GM23338 (cell line): Measurements from ENCODE around the gene GTF3C1. TPM values are rescaled to one million over a fixed set of nuclear protein-coding genes. Genes with fewer than 3 reads are reported as not detected.

Source experiments
- ATAC-seq: fragments of 200-7000 bp; cut with Tn5 transposase; 3 replicates; pipeline ENCODE4 v1.9.1; 2020
- DNase-seq: peaks from one replicate; pipeline ENCODE4 v3.0.0-alpha.2; 2015; ENCODE audit warnings: low spot score
- H2AFZ ChIP-seq: fragments of 200-600 bp; sonication (generic); 2 replicates; pipeline ENCODE4 v1.8.0; 2016; ENCODE audit warnings: antibody characterized with exemption, mild to moderate bottlenecking, moderate library complexity
- H3F3A ChIP-seq: fragments of 200-600 bp; sonication (generic); replicated peaks from 2 replicates; pipeline ENCODE4 v1.8.0; 2017; ENCODE audit warnings: antibody characterized with exemption, mixed run types, low read depth
- H3K27ac ChIP-seq: fragments of 200-600 bp; sonication (generic); 2 replicates; pipeline ENCODE4 v1.6.1; 2016; ENCODE audit warnings: low read depth
- H3K27me3 ChIP-seq: fragments of 200-600 bp; sonication (generic); 2 replicates; pipeline ENCODE4 v1.8.0; 2016; ENCODE audit warnings: mild to moderate bottlenecking, mixed run types, moderate library complexity; ENCODE audit not compliant: insufficient read depth
- H3K36me3 ChIP-seq: fragments of 200-600 bp; sonication (generic); 2 replicates; pipeline ENCODE4 v1.8.0; 2016; ENCODE audit warnings: mild to moderate bottlenecking; ENCODE audit not compliant: insufficient read depth
- H3K4me1 ChIP-seq: fragments of 200-600 bp; sonication (generic); 2 replicates; pipeline ENCODE4 v1.8.0; 2016; ENCODE audit warnings: mild to moderate bottlenecking, moderate library complexity; ENCODE audit not compliant: insufficient read depth
- H3K4me2 ChIP-seq: fragments of 200-600 bp; sonication (generic); 2 replicates; pipeline ENCODE4 v1.7.1; 2017; ENCODE audit warnings: mixed run types
- H3K4me3 ChIP-seq: fragments of 200-600 bp; sonication (generic); 2 replicates; pipeline ENCODE4 v1.6.1; 2016; ENCODE audit warnings: mixed run types
- H3K79me2 ChIP-seq: fragments of 200-600 bp; sonication (generic); replicated peaks from 2 replicates; pipeline ENCODE4 v1.8.0; 2017; ENCODE audit warnings: mild to moderate bottlenecking; ENCODE audit not compliant: insufficient read depth
- H3K9me2 ChIP-seq: fragments of 200-600 bp; sonication (generic); 2 replicates; pipeline ENCODE4 v1.8.0; 2017; ENCODE audit not compliant: insufficient read depth
- H4K20me1 ChIP-seq: fragments of 200-600 bp; sonication (generic); replicated peaks from 2 replicates; pipeline ENCODE4 v1.8.0; 2017; ENCODE audit warnings: mild to moderate bottlenecking; ENCODE audit not compliant: insufficient read depth
- H3K27ac Mint-ChIP-seq: 2 replicates; pipeline ENCODE4 v1.8.0; 2020; ENCODE audit warnings: inconsistent platforms, mild to moderate bottlenecking, moderate library complexity, mixed read lengths
- H3K27me3 Mint-ChIP-seq: 3 replicates; pipeline ENCODE4 v1.8.0; 2022; ENCODE audit warnings: low read depth, mild to moderate bottlenecking, moderate library complexity, mixed read lengths, inconsistent platforms; ENCODE audit not compliant: insufficient read depth, poor library complexity
- H3K36me3 Mint-ChIP-seq: 3 replicates; pipeline ENCODE4 v1.8.0; 2021; ENCODE audit warnings: low read depth, mild to moderate bottlenecking, inconsistent platforms, moderate library complexity, mixed read lengths
- H3K4me1 Mint-ChIP-seq: 3 replicates; pipeline ENCODE4 v1.8.0; 2020; ENCODE audit warnings: mild to moderate bottlenecking, inconsistent platforms, mixed read lengths
- H3K4me3 Mint-ChIP-seq: 3 replicates; pipeline ENCODE4 v1.8.0; 2021; ENCODE audit warnings: moderate library complexity, mild to moderate bottlenecking, inconsistent platforms, mixed read lengths
- H3K9me3 Mint-ChIP-seq: 3 replicates; pipeline ENCODE4 v1.8.0; 2020; ENCODE audit warnings: moderate library complexity, mild to moderate bottlenecking, inconsistent platforms, mixed read lengths
- CREB1 ChIP-seq: fragments of 250-450 bp; sonication (Bioruptor Pico); IDR thresholded peaks from 2 replicates; pipeline ENCODE4 v1.5.0; 2020; ENCODE audit warnings: low read depth, mild to moderate bottlenecking, moderate library complexity
- EZH2 ChIP-seq: fragments of 200-600 bp; sonication (generic); IDR thresholded peaks from one replicate; pipeline ENCODE4 v1.8.0; 2017; ENCODE audit warnings: antibody characterized with exemption, mild to moderate bottlenecking, low read depth; ENCODE audit not compliant: unreplicated experiment
- EZH2phosphoT487 ChIP-seq: fragments of 200-600 bp; sonication (generic); IDR thresholded peaks from one replicate; pipeline ENCODE4 v1.8.1; 2018; ENCODE audit warnings: antibody characterized with exemption; ENCODE audit not compliant: unreplicated experiment
- JUNB ChIP-seq: IDR thresholded peaks from one replicate; pipeline ENCODE4 v1.6.1; 2016; ENCODE audit warnings: antibody characterized with exemption; ENCODE audit not compliant: unreplicated experiment
- POLR2AphosphoS5 ChIP-seq: IDR thresholded peaks from 2 replicates; pipeline ENCODE4 v1.6.1; 2016; ENCODE audit warnings: antibody characterized with exemption, low read depth
- STAT1 ChIP-seq: IDR thresholded peaks from one replicate; pipeline ENCODE4 v1.6.1; 2016; ENCODE audit warnings: antibody characterized with exemption; ENCODE audit not compliant: unreplicated experiment
- ZNF114 ChIP-seq: fragments of 250-450 bp; sonication (Bioruptor Pico); IDR thresholded peaks from 2 replicates; pipeline ENCODE4 v1.5.0; 2020; ENCODE audit warnings: mild to moderate bottlenecking, moderate library complexity
- ZNF331 ChIP-seq: fragments of 250-450 bp; sonication (Bioruptor Pico); IDR thresholded peaks from 2 replicates; pipeline ENCODE4 v1.5.0; 2020; ENCODE audit warnings: low read depth, mild to moderate bottlenecking, moderate library complexity
- polyA plus RNA-seq: library from polyadenylated mRNA; unstranded; fragments of >200 nt; fragmentation: Nextera tagmentation; extraction: Ambion mirVana; gene quantifications from 2 replicates; pipeline ENCODE4 v1.2.1, GENCODE V29; 2016
- total RNA-seq: library from RNA; depleted of rRNA; stranded (reverse); fragments of >200 nt; shearing (Covaris generic); gene quantifications from 2 replicates; pipeline ENCODE4 v1.2.3, GENCODE V29; 2014
- TF ChIP-seq, protein P1 (sequence below): IDR thresholded peaks from one replicate; pipeline ENCODE4 v1.6.1; 2018; ENCODE audit warnings: antibody characterized with exemption; ENCODE audit not compliant: unreplicated experiment
- TF ChIP-seq, protein P2 (sequence below): IDR thresholded peaks from 2 replicates; pipeline ENCODE4 v1.6.1; 2016; ENCODE audit warnings: antibody characterized with exemption
- TF ChIP-seq, protein P3 (sequence below), 2 experiments: fragments of 200-600 bp in 1 of 2; sonication (generic) in 1 of 2; conservative IDR thresholded peaks; 2 replicates each; pipeline versions ENCODE4 v1.5.1 to v1.6.1; 2016 to 2017; ENCODE audit warnings: antibody characterized with exemption in 2 of 2, low read depth in 2 of 2, mild to moderate bottlenecking in 2 of 2, moderate library complexity in 1 of 2

Gene GTF3C1
- total and polyA plus RNA-seq, 2 experiments from 2014 or later: 78.5 to 138 TPM

DNA sequence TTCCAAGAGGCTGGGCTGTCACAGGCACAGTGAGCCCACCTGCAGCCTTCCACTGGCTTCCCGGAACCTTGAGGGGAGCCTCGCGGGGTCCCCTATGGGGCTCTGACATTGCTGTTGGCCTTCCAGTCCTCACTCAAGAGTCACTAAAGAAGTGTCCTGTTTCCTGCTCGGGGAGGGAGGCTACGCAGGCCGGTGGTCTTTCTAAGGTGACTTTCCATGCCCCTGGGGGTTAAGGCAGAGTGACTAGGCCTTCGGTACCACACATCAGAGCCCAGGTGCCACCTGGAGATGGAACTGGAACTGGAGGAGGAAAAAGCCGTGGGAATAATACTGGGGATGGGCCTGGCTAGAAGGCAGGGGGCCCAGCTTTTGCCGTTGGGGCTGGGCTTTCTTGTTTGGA is 75.7 kb downstream of the GTF3C1 start:
- no peak overlapping the region for H3K27ac ChIP-seq
- TF ChIP-seq POLR2AphosphoS5: no peak
- TF ChIP-seq, protein P1, sequence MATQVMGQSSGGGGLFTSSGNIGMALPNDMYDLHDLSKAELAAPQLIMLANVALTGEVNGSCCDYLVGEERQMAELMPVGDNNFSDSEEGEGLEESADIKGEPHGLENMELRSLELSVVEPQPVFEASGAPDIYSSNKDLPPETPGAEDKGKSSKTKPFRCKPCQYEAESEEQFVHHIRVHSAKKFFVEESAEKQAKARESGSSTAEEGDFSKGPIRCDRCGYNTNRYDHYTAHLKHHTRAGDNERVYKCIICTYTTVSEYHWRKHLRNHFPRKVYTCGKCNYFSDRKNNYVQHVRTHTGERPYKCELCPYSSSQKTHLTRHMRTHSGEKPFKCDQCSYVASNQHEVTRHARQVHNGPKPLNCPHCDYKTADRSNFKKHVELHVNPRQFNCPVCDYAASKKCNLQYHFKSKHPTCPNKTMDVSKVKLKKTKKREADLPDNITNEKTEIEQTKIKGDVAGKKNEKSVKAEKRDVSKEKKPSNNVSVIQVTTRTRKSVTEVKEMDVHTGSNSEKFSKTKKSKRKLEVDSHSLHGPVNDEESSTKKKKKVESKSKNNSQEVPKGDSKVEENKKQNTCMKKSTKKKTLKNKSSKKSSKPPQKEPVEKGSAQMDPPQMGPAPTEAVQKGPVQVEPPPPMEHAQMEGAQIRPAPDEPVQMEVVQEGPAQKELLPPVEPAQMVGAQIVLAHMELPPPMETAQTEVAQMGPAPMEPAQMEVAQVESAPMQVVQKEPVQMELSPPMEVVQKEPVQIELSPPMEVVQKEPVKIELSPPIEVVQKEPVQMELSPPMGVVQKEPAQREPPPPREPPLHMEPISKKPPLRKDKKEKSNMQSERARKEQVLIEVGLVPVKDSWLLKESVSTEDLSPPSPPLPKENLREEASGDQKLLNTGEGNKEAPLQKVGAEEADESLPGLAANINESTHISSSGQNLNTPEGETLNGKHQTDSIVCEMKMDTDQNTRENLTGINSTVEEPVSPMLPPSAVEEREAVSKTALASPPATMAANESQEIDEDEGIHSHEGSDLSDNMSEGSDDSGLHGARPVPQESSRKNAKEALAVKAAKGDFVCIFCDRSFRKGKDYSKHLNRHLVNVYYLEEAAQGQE: no peak
- TF ChIP-seq, protein P2, sequence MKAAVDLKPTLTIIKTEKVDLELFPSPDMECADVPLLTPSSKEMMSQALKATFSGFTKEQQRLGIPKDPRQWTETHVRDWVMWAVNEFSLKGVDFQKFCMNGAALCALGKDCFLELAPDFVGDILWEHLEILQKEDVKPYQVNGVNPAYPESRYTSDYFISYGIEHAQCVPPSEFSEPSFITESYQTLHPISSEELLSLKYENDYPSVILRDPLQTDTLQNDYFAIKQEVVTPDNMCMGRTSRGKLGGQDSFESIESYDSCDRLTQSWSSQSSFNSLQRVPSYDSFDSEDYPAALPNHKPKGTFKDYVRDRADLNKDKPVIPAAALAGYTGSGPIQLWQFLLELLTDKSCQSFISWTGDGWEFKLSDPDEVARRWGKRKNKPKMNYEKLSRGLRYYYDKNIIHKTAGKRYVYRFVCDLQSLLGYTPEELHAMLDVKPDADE: no peak
- H4K20me1 ChIP-seq: no peaks in the 10 kb centered on the region
- H3F3A ChIP-seq: no peaks in the 10 kb centered on the region
- peaks cover 27% of the 10 kb centered on the region for H3K36me3 ChIP-seq
- DNase-seq (no peak), ATAC-seq (no peak)
- no peaks in the 10 kb centered on the region for H3K4me1 Mint-ChIP-seq
- no peaks in the 10 kb centered on the region for H3K79me2 ChIP-seq
- H3K4me3 Mint-ChIP-seq: no peak overlapping the region
- no peaks in the 10 kb centered on the region for H3K9me2 ChIP-seq
- no peak overlapping the region for H3K4me2 ChIP-seq
- H2AFZ ChIP-seq: no peak overlapping the region
- no peaks in the 10 kb centered on the region for H3K4me1 ChIP-seq
- no peak overlapping the region for H3K4me3 ChIP-seq
- peaks cover 84% of the 10 kb centered on the region for H3K36me3 Mint-ChIP-seq
- peaks cover 7% of the 10 kb centered on the region for H3K27me3 Mint-ChIP-seq
- no peak overlapping the region for H3K27ac Mint-ChIP-seq
- no peaks in the 10 kb centered on the region for H3K27me3 ChIP-seq
- H3K9me3 Mint-ChIP-seq: no peaks in the 10 kb centered on the region

DNA sequence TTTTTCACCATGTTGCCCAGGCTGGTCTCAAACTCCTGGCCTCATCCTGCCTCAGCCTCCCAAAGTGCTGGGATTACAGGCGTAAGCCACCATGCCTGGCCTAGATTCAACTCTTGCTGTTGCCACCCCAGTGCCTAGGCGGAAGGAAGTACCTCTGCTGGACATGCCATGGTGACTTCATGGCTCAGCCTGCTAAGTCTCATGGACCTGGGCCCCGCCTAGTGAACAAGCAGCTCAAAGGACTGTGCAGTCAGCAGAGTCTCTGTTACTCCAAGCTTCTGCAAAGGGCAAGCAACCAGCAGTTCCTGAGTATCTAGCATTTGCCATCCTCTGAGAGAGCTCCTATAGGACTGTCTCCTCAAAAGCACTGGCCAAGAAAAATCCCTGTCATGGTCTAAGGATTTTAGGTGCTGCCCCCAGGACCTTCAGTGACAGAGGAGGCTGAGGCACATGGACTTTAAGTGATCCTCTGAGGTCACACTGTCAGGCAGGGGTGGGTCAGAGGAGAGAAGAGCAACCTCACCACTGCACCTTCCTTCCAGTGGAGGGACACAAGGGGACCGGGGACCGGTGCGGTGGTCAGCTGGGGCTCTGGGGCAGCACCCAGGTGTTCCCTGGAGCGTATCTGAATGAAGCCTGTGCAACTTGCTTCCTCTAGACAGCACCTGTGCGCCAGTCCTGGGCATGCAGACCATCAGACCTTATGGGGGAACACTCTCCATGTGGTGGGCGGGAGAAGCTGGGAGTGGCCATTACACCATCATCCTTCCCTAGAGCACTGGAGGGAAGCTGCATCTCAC is 76.4 kb downstream of the GTF3C1 start:
- Histone ChIP-seq H3K27ac (no peak overlapping the region), H3K36me3 (peaks cover 24% of the 10 kb centered on the region), H3K27me3 (no peaks in the 10 kb centered on the region), H4K20me1 (no peaks in the 10 kb centered on the region), H3F3A (no peaks in the 10 kb centered on the region), H3K4me3 (no peak overlapping the region), H3K79me2 (no peaks in the 10 kb centered on the region), H2AFZ (no peak overlapping the region), H3K4me1 (no peaks in the 10 kb centered on the region), H3K9me2 (no peaks in the 10 kb centered on the region), H3K4me2 (no peak overlapping the region)
- peaks cover 8% of the 10 kb centered on the region for H3K27me3 Mint-ChIP-seq
- H3K4me3 Mint-ChIP-seq: no peak overlapping the region
- no peak for ATAC-seq
- H3K9me3 Mint-ChIP-seq: no peaks in the 10 kb centered on the region
- peaks cover 86% of the 10 kb centered on the region for H3K36me3 Mint-ChIP-seq
- no peaks in the 10 kb centered on the region for H3K4me1 Mint-ChIP-seq
- no peak for DNase-seq
- H3K27ac Mint-ChIP-seq: no peak overlapping the region
- TF ChIP-seq STAT1 (no peak), POLR2AphosphoS5 (no peak), EZH2 (no peak), ZNF331 (CRISPR knock-in tag) (no peak), ZNF114 (CRISPR knock-in tag) (no peak), EZH2phosphoT487 (no peak), CREB1 (CRISPR knock-in tag) (no peak), JUNB (no peak)
- TF ChIP-seq, protein P3, sequence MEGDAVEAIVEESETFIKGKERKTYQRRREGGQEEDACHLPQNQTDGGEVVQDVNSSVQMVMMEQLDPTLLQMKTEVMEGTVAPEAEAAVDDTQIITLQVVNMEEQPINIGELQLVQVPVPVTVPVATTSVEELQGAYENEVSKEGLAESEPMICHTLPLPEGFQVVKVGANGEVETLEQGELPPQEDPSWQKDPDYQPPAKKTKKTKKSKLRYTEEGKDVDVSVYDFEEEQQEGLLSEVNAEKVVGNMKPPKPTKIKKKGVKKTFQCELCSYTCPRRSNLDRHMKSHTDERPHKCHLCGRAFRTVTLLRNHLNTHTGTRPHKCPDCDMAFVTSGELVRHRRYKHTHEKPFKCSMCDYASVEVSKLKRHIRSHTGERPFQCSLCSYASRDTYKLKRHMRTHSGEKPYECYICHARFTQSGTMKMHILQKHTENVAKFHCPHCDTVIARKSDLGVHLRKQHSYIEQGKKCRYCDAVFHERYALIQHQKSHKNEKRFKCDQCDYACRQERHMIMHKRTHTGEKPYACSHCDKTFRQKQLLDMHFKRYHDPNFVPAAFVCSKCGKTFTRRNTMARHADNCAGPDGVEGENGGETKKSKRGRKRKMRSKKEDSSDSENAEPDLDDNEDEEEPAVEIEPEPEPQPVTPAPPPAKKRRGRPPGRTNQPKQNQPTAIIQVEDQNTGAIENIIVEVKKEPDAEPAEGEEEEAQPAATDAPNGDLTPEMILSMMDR (conservative IDR thresholded peaks at IDR 0.05; ENCODE audit: low read depth in 2 of 2): no peak
- TF ChIP-seq, protein P1: no peak
- TF ChIP-seq, protein P2: no peak
